Measurements from ENCODE around the gene DOK5.

Gene DOK5

GRCh38 chr20:54680872-54681619 lies 205.7 kb downstream of the DOK5 start:
- in situ Hi-C loops (cut with MboI; ENCODE audit: low sequenced_read_pairs): no loop called here

DNA sequence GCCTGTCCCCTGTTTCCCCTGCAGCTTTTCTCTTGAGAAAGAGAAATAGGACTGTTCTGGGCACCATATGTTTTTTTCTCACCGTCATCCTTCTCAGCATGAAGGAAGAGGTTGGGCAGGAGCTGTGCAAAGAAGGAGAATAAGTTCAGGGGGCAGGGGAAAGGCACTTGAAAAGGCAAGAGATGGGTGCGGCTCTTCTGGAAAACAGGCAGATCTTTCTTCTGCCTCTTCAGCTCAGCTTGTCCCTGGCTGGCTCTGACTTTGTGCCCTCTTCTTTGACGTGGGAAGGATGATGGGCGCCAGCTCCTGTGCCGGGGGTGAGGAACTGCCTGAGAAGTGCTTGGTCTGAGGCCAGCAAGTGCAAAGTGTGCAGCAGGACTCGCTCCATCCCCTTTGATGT lies 206.5 kb downstream of the DOK5 start:
- in situ Hi-C loops (cut with MboI; ENCODE audit: low sequenced_read_pairs): no loop called here

- in situ Hi-C loops (cut with MboI; ENCODE audit: low sequenced_read_pairs): no loop called here
Measured at GRCh38 chr20:54688476-54688875, 213.1 kb downstream of the DOK5 start.

DNA sequence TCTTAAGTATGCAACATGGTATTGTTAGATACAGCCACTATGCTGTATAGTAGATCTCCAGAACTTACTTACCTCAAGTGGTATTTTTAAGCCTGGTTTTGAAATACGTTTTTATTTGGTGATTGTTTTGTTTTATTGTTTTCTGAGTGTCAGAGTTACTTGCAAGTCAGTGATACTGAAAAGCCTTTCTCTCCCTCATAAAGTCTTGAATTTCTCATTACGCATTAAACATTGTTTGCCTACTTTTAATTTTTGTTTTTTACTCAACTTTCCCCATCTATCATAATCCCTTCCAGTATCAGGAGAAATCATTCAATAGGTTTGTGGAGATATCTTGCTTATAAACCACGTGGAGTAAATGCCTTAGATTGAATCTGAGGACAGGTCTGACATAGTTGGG lies 214.9 kb downstream of the DOK5 start:
- in situ Hi-C loops (cut with MboI; ENCODE audit: low sequenced_read_pairs): no loop called here

DNA sequence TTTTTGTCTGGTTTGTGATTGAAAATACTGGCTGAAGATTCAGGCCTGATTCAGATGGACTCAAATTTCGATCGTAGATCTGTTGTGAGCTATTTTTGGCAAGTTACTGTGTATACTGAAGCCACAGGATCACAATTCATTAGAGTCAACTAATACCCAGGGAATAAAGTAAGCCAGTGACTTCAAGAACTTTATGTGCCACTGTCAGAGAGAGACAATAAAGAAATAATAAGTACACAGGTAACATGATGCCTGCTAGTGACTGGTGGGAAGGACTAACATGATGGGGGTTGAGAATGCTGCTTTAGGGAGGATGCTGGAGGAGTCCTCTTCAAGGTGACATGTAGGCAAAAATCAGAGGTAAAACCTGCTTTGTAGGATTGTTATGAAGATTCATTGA lies 215.9 kb downstream of the DOK5 start:
- in situ Hi-C loops (cut with MboI; ENCODE audit: low sequenced_read_pairs): no loop called here

GRCh38 chr20:54692168-54692887 lies 216.9 kb downstream of the DOK5 start:
- in situ Hi-C loops (cut with MboI; ENCODE audit: low sequenced_read_pairs): no loop called here

- in situ Hi-C loops (cut with MboI; ENCODE audit: low sequenced_read_pairs): no loop called here
Measured at GRCh38 chr20:54694516-54694915, 219.1 kb downstream of the DOK5 start.

GRCh38 chr20:54698373-54698772 lies 223.0 kb downstream of the DOK5 start:
- in situ Hi-C loops (cut with MboI; ENCODE audit: low sequenced_read_pairs): no loop called here

Data from hTERT RPE-1 (cell line).